NCI-H69 (cell line): ENCODE data around the gene FOXO6.
A peak's percentile ranks its signal among the peaks of the same experiment; 100 is the strongest.

Experiments
- DNase-seq: peaks from one replicate; lab custom pipeline; 2025; lab: John Stamatoyannopoulos, UW

The FOXO6 gene

DNA sequence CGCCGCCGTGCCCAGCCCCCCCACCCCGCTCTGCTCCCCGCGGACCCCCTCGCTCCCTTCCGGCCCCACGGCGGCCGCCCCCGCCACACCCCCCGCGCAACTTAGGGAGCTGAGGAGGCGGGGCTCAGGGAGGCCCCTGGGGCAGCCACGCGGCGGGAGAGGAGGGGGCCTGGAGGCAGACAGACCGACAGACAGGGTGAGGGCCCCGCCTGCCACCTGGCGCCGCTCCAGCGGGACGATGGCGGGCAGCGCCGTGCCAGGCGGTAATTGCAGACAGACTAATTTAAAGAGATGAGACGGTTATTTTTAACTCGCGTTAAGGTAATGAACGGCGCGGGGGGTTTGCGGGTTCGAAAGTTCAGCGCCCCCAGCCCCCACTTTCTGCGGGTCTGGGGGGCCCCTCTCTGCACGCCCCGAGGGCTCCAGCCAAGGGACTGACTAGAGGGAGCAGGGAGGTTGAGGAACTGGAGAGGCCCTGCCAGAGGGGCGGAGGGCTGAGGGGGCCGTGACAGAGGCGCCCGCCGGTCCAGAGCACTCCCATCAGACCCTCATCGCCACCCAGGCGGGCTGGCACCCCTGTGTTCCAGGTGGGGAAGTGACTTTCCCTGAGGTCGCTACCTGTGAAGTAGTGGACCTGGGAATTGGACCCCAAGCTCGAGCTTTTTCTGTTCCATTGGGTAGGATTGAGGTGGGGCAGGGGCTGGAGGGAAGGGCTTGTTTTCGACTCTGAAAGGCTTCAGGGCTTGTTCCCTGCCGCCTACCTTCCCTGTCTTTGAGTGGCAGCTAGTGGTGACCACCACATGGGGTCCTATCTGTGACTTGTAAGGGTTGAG lies 5.4 kb downstream of the FOXO6 start:
- peak; percentile 92 for DNase-seq

DNA sequence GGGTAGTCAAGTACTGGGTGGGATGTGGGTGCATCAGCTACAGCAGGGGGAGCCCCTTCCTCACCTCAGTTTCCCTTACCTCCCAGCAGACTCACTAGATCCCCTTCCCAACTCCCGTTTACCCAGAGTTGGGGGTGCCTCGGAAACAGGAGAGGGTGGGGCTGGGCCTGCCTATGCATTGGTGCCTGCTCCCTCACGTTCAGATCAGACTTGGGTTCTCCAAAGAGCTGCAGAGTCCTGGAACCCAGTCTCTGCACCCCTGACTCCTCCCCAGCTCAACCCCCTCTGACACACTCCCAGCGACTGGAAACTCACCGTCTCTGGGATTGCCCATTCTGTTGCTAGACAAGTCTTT lies 6.0 kb downstream of the FOXO6 start:
- DNase-seq, result peak; percentile 53

DNA sequence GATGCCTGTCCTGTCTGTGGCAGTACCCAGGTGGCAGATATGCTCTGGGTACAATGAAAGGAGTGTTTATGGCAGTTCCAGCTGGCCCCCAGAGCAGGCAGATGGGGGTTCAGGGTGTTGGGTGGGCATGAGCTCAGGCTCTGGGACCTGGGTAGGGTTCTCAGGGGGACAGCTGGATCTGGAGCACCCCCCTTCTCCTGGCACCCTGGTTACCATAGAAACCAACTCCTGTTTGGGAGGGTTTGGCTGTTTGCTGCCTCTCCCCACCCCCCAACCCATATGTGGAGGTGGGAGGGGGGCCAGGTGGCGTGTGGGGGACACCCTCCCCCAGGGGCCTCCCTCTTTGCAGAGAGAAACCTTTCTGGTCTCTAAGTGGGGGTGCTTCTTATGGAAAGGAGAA lies 7.1 kb downstream of the FOXO6 start:
- DNase-seq, result peak; percentile 74

DNA sequence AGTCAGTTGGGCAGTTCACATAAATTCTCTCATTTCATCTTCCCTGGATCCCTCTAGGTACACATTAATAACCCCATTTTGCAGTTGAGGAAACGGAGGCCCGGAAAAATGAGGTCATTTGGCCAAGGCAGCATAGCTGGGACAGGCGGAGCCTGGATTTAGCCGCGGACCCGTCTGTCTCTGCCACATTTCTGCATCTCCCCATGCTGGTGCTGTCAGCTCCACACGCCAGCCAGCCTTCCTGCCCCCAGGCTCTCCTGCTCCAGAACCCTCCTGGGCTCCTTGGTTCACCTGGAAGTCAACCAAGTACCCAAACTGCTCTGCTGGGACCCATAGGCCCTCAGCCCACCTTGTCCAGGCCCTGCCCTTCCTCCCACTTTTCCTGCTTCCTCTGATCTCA lies 7.6 kb downstream of the FOXO6 start:
- no peak for DNase-seq

DNA sequence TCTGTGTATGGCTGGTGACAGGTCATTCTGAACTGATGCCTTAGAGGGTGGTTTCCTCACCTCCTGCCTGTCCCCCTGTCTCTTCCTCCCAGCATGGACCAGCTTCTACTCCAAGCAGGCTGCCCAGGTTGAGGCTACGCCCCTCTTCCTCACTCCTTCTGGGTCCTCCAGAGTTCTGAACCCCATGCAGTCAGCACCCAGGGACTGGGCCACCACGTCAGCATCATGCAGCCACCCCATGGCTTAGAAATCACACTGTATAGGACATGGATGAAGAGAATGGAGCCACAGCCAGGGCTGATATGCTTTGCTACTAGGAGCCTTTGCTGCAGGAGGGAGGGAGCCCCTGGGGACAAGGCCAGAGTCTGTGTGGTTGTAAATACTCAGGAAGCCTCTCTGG lies 8.3 kb downstream of the FOXO6 start:
- DNase-seq, result no peak

DNA sequence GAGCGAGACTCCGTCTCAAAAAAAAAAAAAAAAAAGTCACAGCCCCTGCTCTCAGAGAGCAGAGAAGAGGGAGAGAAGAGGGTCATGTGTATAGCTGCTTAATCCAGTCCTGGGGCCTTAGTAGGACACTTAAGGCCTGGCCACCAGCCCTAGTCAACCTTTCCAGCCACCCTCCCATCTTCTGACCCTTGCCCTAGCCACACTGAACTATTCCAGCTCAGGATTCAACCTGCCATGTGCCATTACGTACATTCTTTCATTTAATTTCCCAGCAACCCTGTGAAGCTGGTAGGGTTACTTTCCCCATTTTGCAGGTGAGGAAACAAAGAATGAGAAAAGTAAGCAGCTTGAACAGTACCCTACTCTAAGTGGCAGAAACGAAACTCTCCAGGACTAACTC lies 9.0 kb downstream of the FOXO6 start:
- DNase-seq, result no peak

DNA sequence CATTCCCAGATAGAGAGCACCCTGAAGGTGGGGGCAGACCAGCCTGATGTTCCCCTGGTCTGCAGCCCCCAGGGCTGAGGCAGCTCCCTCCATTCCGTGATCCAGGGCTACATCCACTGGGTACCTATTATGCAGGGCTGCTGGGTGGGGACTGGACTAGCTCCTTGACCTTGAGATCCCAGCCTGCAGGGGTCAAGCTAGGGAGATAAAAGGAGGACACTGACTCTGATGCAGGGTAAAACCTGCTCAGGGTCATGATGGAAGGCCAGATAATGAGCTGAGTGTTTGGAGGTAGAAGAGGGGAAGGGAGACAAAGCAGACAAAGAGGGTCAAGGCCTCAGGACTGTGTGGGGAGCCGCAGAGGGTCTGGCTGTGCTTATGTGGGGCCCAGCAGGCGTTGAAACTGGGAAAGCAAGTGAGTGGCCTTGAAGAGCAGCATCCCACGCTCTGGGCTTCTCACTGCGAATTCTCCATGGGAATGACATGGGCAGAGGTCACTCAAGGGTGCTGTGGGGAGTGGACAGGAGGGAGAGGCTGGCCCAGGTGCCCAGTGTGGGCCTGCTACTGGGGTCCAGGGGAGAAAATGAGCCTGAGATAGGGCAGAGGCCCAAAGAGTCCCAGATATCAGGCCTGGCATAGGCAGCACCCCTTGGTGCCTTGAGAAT lies 9.7 kb downstream of the FOXO6 start:
- no peak for DNase-seq

DNA sequence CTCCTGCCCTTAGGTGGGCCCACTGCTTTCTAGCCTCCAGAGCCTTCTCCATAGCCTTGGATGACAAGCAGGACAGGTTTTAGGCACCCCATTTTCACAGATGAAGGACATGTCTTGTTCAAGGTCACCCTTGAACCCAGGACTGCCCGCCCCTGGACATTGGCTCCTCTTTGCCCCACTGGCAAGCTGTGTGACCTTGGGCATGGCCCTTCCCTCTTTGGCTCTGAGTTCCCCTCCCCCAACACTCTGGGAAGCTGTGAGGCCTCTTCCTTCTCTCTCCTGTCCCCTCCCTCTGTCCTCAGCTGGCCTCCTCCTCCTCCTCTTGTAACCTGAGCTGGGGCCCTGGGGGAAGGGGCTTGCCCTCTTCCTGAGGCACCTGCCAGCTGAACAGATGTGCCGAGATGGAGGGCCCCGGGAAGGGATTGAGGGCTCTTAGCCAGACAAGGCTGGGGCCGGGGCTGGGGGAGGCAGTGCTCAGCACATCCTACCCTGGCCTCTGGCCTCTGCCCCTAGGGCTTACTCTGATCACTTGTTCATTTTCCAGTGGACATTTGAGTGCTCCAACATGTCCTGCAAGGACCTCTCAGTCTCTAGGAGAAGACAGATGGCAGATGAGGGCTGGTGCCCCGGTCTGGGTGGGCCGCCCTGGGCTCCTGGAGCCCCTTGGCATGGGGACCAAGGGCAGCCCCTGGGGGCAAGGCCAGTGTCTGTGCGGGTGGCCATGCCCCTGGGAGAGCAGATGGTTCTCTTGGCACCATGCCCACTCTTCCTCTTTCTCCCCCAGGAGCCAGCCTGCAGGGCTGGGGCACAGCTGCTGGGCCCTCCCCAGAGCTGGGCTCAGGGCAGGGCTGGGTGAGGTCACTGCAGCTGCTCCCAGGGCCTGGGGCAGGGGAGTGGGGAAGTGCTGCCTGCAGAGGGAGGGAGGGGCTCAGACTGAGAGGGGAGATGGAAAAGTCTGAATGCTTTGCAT lies 10.7 kb downstream of the FOXO6 start:
- DNase-seq, result peak; percentile 97

DNA sequence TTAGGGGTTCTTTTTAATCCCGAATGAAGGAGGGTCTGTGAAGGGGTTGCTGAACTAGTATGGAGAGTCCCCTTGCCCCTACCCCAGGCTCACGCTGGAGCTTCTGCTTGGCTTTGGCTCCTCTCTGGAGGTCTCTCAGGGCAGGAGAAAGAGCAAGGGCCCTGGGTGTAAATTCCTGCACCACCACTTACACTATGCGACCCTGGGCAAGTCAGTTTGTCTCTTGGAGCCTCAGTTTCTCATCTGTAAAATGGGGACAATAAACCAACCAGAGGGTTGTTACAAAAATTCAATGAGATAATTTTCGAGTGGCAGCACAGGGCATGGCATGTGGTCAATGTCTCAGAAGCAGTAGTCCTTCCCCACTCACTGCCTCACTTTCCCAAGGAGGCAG lies 11.4 kb downstream of the FOXO6 start:
- no peak for DNase-seq

DNA sequence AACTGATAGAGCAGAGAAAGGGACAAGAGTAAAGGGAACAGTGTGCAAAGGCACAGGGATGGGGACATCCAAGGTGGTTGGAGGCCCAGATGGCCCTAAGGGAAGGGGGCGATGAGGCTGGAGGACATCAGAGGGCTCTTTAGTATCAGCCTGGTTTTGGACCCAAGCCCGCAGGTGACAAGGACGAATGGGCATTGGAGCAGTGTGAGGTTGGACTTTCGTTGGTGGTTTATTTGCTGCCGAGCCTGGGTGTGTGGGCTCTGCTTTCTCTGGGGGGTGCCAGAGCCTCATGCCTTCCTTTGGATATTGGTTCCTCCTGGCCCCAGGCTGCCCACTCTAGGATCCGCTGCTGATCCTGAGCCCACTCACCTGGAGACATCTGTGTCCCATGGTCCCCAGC lies 12.1 kb downstream of the FOXO6 start:
- no peak for DNase-seq

DNA sequence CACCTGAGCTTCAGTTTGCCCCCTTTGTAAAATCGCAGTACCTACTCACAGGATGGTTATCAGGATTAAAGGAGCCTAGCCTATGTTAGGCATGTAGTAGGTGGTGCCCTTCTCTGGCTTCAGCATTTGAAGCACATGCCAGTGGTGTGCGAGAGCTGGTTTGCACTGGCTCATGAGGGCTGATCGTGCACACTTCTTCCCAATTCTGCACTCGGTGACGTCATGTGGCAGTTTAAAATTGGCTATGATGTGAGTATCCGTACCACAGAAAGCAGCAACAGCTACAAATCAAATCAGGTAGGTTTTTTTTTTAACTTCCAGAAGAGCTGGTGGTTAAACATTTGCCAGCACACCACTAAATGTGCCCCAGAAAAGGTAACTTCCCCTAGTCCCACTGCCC lies 13.5 kb downstream of the FOXO6 start:
- DNase-seq, result no peak

DNA sequence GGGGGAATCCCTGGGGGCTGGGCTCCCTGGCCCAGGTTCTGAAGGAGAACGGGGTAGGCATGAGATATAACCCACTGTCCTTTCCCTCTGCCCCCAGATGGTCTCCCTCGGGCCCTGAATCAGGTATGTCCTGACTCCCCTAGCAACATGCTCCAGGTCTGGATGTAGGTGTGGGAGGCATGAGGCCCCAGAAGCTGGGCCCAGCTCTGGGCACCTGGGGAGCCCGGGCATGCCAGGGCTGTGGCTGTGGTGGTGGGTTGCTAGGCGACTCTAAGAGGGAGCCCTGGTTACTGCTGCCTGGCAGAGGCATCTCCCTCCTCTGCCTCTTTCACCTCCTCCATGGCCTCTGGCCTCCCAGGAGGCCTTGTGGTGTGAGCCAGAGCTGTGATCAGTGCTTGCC lies 16.2 kb downstream of the FOXO6 start:
- peak; percentile 65 for DNase-seq

DNA sequence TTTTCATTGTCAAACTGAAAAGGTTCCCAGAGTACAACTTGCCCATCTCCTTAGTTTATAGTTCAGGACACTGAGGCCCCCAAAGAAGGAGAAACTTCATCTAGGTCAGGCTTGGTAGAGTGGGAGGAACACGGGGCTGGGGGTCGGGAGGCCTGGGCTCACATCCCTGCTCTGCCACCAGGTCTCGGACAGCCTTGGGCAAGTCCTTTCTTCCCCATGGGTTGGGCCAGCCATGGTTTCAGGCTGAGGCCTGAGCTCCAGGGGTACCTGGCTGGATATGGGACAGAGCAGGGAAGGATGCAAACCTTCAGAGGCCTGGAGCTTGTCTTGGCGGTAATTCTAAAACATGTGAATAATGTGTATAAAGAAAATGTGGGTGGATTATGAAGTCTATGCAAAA lies 17.0 kb downstream of the FOXO6 start:
- no peak for DNase-seq

DNA sequence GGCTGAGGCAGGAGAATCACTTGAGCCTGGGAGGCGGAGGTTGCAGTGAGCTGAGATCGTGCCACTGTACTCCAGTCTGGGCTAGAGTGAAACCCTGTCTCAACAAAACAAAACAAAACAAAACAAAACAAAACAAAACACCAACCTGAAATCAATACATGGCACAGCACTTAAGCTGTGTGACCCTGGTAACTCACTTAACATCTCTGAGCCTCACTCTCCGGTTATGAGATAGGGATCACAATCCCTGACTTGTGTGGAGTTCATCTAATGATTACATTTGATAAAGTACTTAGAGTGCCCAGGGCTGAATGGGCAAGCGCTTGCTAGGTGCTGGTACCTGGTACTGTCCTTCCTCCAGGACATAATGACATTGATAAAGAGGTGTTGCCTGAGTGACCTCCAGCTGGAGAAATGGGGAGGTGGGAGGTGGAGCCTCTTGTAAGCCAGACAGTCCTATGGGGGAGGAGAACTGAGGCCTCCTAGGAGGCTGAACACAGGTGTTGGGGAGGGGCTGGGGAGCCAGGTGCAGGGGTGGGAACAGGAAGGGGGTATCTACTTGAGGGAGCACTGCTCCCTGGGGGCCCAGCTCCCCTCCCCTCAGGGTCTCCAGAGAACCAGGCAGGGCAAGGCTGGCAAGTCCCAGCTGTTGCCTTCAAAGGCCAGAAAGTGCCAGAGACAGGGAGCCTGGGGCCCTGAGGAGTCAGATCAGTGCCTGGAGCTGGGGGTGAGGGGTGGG lies 17.9 kb downstream of the FOXO6 start:
- peak; percentile 93 for DNase-seq

DNA sequence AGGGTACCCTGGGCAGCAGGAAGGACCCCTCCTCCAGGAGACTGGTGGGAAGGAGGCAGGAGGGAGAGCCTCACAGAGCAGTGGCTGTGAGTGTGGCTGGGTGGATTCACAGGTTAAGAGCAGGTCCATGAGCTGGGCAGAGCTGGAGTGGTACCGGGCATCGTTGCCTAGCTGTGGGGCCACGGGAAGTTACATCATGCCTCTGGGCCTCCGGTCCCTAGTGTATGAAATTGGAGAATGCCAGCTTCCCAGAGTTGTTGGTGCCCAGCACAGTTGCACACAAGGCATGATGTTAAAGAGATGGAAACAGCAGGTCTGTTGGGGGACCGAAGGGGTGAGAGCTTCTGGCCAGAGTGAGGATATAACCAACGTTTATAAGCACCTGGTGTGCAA lies 18.5 kb downstream of the FOXO6 start:
- DNase-seq, result peak; percentile 83

DNA sequence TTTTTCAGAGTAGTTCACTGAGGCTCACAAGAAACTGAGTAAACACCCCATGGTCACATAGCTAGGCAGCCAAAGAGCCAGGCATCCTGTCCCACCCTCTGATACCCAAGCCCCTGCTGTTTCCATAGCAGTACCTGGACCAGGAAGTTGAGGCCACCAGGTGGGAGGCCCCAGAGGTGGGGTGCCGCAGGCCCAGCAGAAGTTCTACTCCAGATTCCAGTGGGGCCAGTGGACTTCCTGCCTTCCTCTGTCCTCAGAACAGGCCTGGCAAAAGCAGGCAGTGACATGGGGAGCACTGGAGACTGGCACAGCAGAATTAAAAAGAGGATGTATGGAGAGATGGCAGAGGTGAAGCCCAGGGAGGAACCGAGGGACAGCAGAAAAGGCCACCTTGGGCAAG lies 19.0 kb downstream of the FOXO6 start:
- no peak for DNase-seq

DNA sequence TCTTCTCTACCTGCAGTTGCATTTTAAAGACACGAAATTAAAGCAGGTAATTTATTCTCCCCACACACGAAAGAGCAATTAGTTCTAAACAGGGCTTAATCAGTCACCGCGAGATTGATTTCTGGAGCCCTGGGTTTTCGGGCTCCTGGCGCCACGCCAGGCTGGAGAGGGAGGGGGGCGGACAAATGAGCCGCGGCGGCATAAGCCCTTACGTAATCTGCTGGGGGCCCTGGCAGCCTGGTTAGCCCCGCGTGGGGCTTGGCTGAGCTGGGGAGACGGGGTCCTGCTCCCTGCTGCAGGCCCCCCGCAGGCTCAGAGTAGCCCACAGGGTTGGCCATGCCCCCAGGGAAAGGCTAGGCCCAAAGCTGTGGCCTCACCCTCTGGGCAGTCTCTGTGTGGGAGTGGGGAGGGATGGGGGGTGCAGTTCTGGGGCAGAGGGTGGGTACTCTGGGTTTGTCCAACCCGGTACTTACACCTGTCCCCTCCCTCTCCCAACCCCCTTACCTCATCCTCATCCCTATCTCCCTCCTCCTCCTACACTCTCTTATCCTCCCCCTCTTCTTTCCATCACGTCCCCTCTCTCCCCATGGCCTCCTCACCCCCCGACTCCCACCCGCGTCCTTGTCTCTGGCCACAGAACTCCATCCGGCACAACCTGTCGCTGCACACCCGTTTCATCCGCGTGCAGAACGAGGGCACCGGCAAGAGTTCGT lies 19.9 kb downstream of the FOXO6 start:
- DNase-seq, result peak; percentile 93

DNA sequence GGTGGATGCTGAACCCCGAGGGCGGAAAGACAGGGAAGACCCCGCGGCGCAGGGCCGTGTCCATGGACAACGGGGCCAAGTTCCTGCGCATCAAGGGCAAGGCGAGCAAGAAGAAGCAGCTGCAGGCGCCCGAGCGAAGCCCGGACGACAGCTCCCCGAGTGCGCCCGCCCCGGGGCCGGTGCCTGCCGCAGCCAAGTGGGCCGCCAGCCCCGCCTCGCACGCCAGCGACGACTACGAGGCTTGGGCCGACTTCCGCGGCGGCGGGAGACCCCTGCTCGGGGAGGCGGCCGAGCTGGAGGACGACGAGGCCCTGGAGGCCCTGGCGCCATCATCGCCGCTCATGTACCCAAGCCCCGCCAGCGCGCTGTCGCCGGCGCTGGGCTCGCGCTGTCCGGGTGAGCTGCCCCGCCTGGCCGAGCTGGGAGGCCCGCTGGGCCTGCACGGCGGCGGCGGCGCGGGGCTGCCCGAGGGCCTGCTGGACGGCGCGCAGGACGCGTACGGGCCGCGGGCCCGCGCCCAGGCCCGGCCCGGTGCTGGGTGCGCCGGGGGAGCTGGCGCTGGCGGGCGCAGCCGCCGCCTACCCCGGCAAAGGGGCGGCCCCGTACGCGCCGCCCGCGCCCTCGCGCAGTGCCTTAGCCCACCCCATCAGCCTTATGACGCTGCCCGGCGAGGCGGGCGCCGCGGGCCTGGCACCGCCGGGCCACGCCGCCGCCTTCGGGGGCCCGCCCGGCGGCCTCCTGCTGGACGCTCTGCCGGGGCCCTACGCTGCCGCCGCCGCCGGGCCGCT lies 20.7 kb downstream of the FOXO6 start:
- peak; percentile 79 for DNase-seq

DNA sequence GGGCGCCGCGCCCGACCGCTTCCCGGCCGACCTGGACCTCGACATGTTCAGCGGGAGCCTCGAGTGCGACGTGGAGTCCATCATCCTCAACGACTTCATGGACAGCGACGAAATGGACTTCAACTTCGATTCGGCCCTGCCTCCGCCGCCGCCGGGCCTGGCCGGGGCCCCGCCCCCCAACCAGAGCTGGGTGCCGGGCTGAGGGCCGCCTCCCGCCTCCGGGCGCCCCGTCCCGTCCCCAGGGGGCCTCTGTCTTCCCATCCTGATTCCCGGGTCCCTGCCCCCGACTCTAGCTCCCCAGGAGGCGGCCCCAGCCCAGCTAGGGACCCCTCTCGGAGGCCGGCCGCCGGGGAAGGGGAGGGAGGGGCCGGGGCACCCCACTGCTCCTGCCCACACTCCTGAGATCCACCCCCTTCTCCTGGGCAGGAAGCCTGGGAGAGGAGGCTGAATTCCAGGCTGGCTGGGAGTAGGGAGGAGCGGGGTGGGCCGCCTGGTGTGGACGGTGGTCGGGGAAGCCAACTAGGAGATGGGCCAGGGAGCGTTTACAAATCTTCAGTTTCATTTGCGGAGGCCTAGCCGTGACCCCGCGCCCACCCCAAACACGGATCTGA lies 21.4 kb downstream of the FOXO6 start:
- DNase-seq, result peak; percentile 58
